HEK293T (cell line): Measurements from ENCODE around the gene CYP2C8.

Source experiments
- CTCF ChIA-PET: fragments of 350-600 bp; formaldehyde crosslinking; extraction: SDS; loops from one replicate; lab custom pipeline; 2021; ENCODE audit warnings: antibody characterized with exemption, inconsistent platforms; lab: Yijun Ruan, JAX
- POLR2A ChIA-PET: fragments of 350-600 bp; formaldehyde crosslinking; extraction: SDS; loops from one replicate; lab custom pipeline; 2020; ENCODE audit warnings: antibody characterized with exemption, inconsistent platforms; lab: Yijun Ruan, JAX
- DNase-seq: peaks from one replicate; pipeline ENCODE4 v3.0.0; 2012; ENCODE audit warnings: mixed read lengths; ENCODE audit errors: extremely low spot score
- ARNT ChIP-seq: fragments of 450-650 bp; IDR thresholded peaks from 2 replicates; pipeline ENCODE4 v1.6.1; 2017; ENCODE audit warnings: mild to moderate bottlenecking
- BHLHE40 ChIP-seq: fragments of 450-650 bp; IDR thresholded peaks from 2 replicates; pipeline ENCODE4 v1.6.1; 2016; ENCODE audit warnings: mild to moderate bottlenecking, moderate library complexity, borderline replicate concordance
- CTBP1 ChIP-seq: fragments of 450-650 bp; IDR thresholded peaks from 2 replicates; pipeline ENCODE4 v1.6.1; 2016; ENCODE audit warnings: borderline replicate concordance
- ELF4 ChIP-seq: fragments of 450-650 bp; IDR thresholded peaks from 2 replicates; pipeline ENCODE4 v1.6.1; 2017; ENCODE audit warnings: antibody characterized with exemption
- FOXA1 ChIP-seq: fragments of 450-650 bp; IDR thresholded peaks from 2 replicates; pipeline ENCODE4 v1.6.1; 2016; ENCODE audit warnings: mild to moderate bottlenecking
- FOXK2 ChIP-seq: fragments of 450-650 bp; IDR thresholded peaks from 2 replicates; pipeline ENCODE4 v1.6.1; 2016; ENCODE audit warnings: mild to moderate bottlenecking
- FOXM1 ChIP-seq: fragments of 450-650 bp; IDR thresholded peaks from 2 replicates; pipeline ENCODE4 v1.6.1; 2017; ENCODE audit warnings: mild to moderate bottlenecking, borderline replicate concordance
- HDGF ChIP-seq: fragments of 450-650 bp; IDR thresholded peaks from 2 replicates; pipeline ENCODE4 v1.6.1; 2017; ENCODE audit warnings: antibody characterized with exemption, borderline replicate concordance
- L3MBTL2 ChIP-seq: fragments of 450-650 bp; conservative IDR thresholded peaks from 2 replicates; pipeline ENCODE4 v1.6.1; 2016; ENCODE audit warnings: mild to moderate bottlenecking
- LEF1 ChIP-seq: fragments of 450-650 bp; IDR thresholded peaks from 2 replicates; pipeline ENCODE4 v1.6.1; 2017; ENCODE audit warnings: mild to moderate bottlenecking, borderline replicate concordance
- NFRKB ChIP-seq: fragments of 450-650 bp; IDR thresholded peaks from 2 replicates; pipeline ENCODE4 v1.6.1; 2016; ENCODE audit warnings: mild to moderate bottlenecking, moderate library complexity
- PKNOX1 ChIP-seq: fragments of 450-650 bp; IDR thresholded peaks from 2 replicates; pipeline ENCODE4 v1.6.1; 2016
- SP1 ChIP-seq: fragments of 450-650 bp; IDR thresholded peaks from 2 replicates; pipeline ENCODE4 v1.6.1; 2017
- SUZ12 ChIP-seq: fragments of 450-650 bp; IDR thresholded peaks from 2 replicates; pipeline ENCODE4 v1.6.1; 2016; ENCODE audit warnings: mild to moderate bottlenecking
- TARDBP ChIP-seq: fragments of 450-650 bp; IDR thresholded peaks from 2 replicates; pipeline ENCODE4 v1.6.1; 2016
- ZNF384 ChIP-seq: fragments of 450-650 bp; IDR thresholded peaks from 2 replicates; pipeline ENCODE4 v1.6.1; 2016

CYP2C8 gene

GRCh38 chr10:95035332-95036295 lies 33.7 kb downstream of the CYP2C8 start:
- ChIA-PET CTCF (no interaction called here), POLR2A (no interaction called here)
- no peak for DNase-seq
- TF ChIP-seq BHLHE40 (no peak), ZNF384 (no peak), FOXM1 (no peak), HDGF (no peak), FOXA1 (no peak), PKNOX1 (no peak), LEF1 (no peak), SUZ12 (no peak)

- no peak for DNase-seq
- CTCF ChIA-PET, result no interaction called here
- POLR2A ChIA-PET, result no interaction called here
- no peak for TF ChIP-seq SP1
- no peak for TF ChIP-seq LEF1
- no peak for TF ChIP-seq FOXK2
- no peak for TF ChIP-seq PKNOX1
- no peak for TF ChIP-seq L3MBTL2
- no peak for TF ChIP-seq FOXA1
- TF ChIP-seq ZNF384, result no peak
- TF ChIP-seq TARDBP, result no peak
- TF ChIP-seq ELF4, result no peak
- no peak for TF ChIP-seq FOXM1
Measured at GRCh38 chr10:95034401-95034800, 34.9 kb downstream of the CYP2C8 start.

DNA sequence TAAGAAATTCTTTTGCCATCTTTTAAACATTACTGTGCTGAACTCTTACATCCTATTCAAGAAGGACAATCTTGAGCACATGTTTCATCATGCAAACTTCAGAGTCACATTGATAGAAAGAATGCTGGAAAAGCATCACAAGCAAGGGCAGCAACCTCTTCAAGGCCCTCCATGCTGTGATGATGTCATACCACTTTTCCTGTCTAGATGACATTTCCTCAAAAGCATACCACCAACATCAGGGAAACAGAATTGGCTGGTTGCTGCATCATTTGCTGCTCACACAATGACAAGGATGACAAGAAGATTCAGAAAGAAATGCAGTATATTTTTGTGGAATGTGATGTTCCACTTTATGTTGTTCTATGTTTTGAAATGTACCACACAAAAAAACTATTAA lies 37.6 kb downstream of the CYP2C8 start:
- no peak for DNase-seq
- no peak for TF ChIP-seq NFRKB
- no peak for TF ChIP-seq ARNT
- no peak for TF ChIP-seq TARDBP
- no peak for TF ChIP-seq ZNF384
- TF ChIP-seq PKNOX1, result no peak
- TF ChIP-seq FOXK2, result no peak
- no peak for TF ChIP-seq L3MBTL2
- TF ChIP-seq CTBP1, result no peak
- no peak for TF ChIP-seq SUZ12
- TF ChIP-seq HDGF, result no peak
- TF ChIP-seq ELF4, result no peak
- TF ChIP-seq BHLHE40, result no peak
- no peak for TF ChIP-seq FOXM1
- no peak for TF ChIP-seq SP1
- TF ChIP-seq FOXA1, result no peak
- TF ChIP-seq LEF1, result no peak
- CTCF ChIA-PET, result no interaction called here
- POLR2A ChIA-PET, result no interaction called here

DNA sequence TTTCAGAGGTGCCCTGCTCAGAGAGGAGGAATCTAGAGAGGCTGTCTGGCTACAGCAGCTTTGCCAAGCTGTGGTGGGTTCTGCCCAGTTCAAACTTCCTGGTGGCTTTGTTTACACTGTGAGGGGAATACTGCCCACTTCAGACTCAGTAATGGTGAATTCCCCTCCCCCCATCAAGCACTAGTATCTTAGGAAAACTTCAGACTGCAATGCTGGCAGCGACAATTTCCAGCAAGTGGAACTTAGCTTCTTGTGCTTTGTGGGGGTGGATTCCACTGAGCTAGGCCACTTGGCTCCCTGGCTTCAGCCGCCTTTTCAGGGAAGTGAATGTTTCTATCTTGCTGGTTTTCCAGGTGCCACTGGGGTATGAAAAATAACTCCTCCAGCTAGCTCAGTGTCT lies 42.8 kb downstream of the CYP2C8 start:
- TF ChIP-seq ZNF384 (no peak), LEF1 (no peak), L3MBTL2 (no peak), ELF4 (no peak), CTBP1 (no peak), SUZ12 (no peak), TARDBP (no peak), SP1 (no peak), FOXA1 (no peak), FOXM1 (no peak), ARNT (no peak), FOXK2 (no peak), NFRKB (no peak), PKNOX1 (no peak), HDGF (no peak), BHLHE40 (no peak)
- ChIA-PET CTCF (no interaction called here), POLR2A (no interaction called here)
- DNase-seq, result no peak

GRCh38 chr10:94997741-94998174 lies 71.5 kb downstream of the CYP2C8 start:
- no peak for TF ChIP-seq FOXA1
- TF ChIP-seq FOXM1, result no peak
- TF ChIP-seq L3MBTL2, result no peak
- no peak for TF ChIP-seq ARNT
- TF ChIP-seq ZNF384, result no peak
- TF ChIP-seq SUZ12, result no peak
- no peak for TF ChIP-seq SP1
- TF ChIP-seq FOXK2, result no peak
- no peak for TF ChIP-seq NFRKB
- TF ChIP-seq BHLHE40, result no peak
- TF ChIP-seq HDGF, result no peak
- no peak for TF ChIP-seq TARDBP
- ChIA-PET CTCF (no interaction called here), POLR2A (no interaction called here)
- no peak for DNase-seq
